ENCODE measurements around the gene ENG.

GRCh38 chr9:127856729-127857116, 2.3 kb upstream of the ENG start:
- no peak for TF ChIP-seq CTCF (IDR thresholded peaks at IDR 0.05)
- no peak for TF ChIP-seq POLR2A (IDR thresholded peaks at IDR 0.05)

Data from lower leg skin (tissue), 3 donors.